Skin epidermis (tissue), 12 donors: Measurements from ENCODE around the gene ULK4.
"Not testable (repeated sequence)": the region's sequence is repeated elsewhere in the genome, so short reads cannot be mapped to it uniquely, and the experiment has no call there.

ENCODE experiments used
- H3K27ac ChIP-seq, 21 experiments: fragments of 200-600 bp; sonication (generic) in 11 of 21; one replicate each; pipeline ENCODE4 v1.5.0; 2020; ENCODE audit warnings: mild to moderate bottlenecking in 3 of 21, inconsistent platforms in 2 of 21, moderate library complexity in 2 of 21
- H3K4me3 ChIP-seq, 7 experiments: fragments of 200-600 bp; sonication (generic) in 2 of 7; one replicate each; pipeline ENCODE4 v1.5.0; 2020; ENCODE audit warnings: inconsistent platforms in 2 of 7, mild to moderate bottlenecking in 2 of 7, moderate library complexity in 1 of 7

ULK4 gene

GRCh38 chr3:41477399-41478014 lies 484.4 kb downstream of the ULK4 start:
- no peak overlapping the region for H3K27ac ChIP-seq

GRCh38 chr3:41469083-41469482 lies 492.8 kb downstream of the ULK4 start:
- no peak overlapping the region for H3K27ac ChIP-seq

More at GRCh38 chr3:41477399-41478014, 484.4 kb downstream of the ULK4 start:
- H3K4me3 ChIP-seq: no peak overlapping the region

GRCh38 chr3:41467481-41467880 lies 494.4 kb downstream of the ULK4 start:
- no peak overlapping the region for H3K4me3 ChIP-seq

More at GRCh38 chr3:41469083-41469482, 492.8 kb downstream of the ULK4 start:
- no peak overlapping the region for H3K4me3 ChIP-seq

GRCh38 chr3:41464858-41465257 lies 497.0 kb downstream of the ULK4 start:
- no peak overlapping the region for H3K4me3 ChIP-seq
- H3K27ac ChIP-seq: no peak overlapping the region

More at GRCh38 chr3:41467481-41467880, 494.4 kb downstream of the ULK4 start:
- H3K27ac ChIP-seq: no peak overlapping the region

- no peak overlapping the region for H3K27ac ChIP-seq
- H3K4me3 ChIP-seq: no peak overlapping the region
Observed at GRCh38 chr3:41464401-41464800, 497.5 kb downstream of the ULK4 start.

GRCh38 chr3:41462103-41462691 lies 499.7 kb downstream of the ULK4 start:
- no peak overlapping the region for H3K4me3 ChIP-seq
- no peak overlapping the region for H3K27ac ChIP-seq

- no peak overlapping the region for H3K27ac ChIP-seq
- no peak overlapping the region for H3K4me3 ChIP-seq
Observed at GRCh38 chr3:41460736-41461135, 501.2 kb downstream of the ULK4 start.

- Histone ChIP-seq H3K27ac (no peak overlapping the region), H3K4me3 (no peak overlapping the region)
Observed at GRCh38 chr3:41457176-41457575, 504.7 kb downstream of the ULK4 start.

GRCh38 chr3:41456162-41456561 lies 505.7 kb downstream of the ULK4 start:
- H3K27ac ChIP-seq: no peak overlapping the region
- H3K4me3 ChIP-seq: no peak overlapping the region

GRCh38 chr3:41453618-41454017 lies 508.3 kb downstream of the ULK4 start:
- not testable (repeated sequence) for H3K27ac ChIP-seq, H3K4me3 ChIP-seq

GRCh38 chr3:41450416-41451231 lies 511.3 kb downstream of the ULK4 start:
- Histone ChIP-seq H3K4me3 (no peak overlapping the region), H3K27ac (no peak overlapping the region)

- Histone ChIP-seq H3K4me3 (no peak overlapping the region), H3K27ac (no peak overlapping the region)
Observed at GRCh38 chr3:41448396-41448795, 513.5 kb downstream of the ULK4 start.

GRCh38 chr3:41447701-41448100 lies 514.2 kb downstream of the ULK4 start:
- no peak overlapping the region for H3K27ac ChIP-seq

GRCh38 chr3:41446316-41446715 lies 515.6 kb downstream of the ULK4 start:
- H3K4me3 ChIP-seq, H3K27ac ChIP-seq: not testable (repeated sequence)

More at GRCh38 chr3:41447701-41448100, 514.2 kb downstream of the ULK4 start:
- no peak overlapping the region for H3K4me3 ChIP-seq

GRCh38 chr3:41441568-41441967 lies 520.3 kb downstream of the ULK4 start:
- Histone ChIP-seq H3K27ac (no peak overlapping the region), H3K4me3 (no peak overlapping the region)

- Histone ChIP-seq H3K4me3 (no peak overlapping the region), H3K27ac (no peak overlapping the region)
Observed at GRCh38 chr3:41441139-41441538, 520.8 kb downstream of the ULK4 start.

- H3K27ac ChIP-seq: no peak overlapping the region
- H3K4me3 ChIP-seq: no peak overlapping the region
Observed at GRCh38 chr3:41436983-41437382, 524.9 kb downstream of the ULK4 start.

- Histone ChIP-seq H3K4me3 (no peak overlapping the region), H3K27ac (no peak overlapping the region)
Observed at GRCh38 chr3:41434781-41435180, 527.1 kb downstream of the ULK4 start.

- no peak overlapping the region for H3K4me3 ChIP-seq
- no peak overlapping the region for H3K27ac ChIP-seq
Observed at GRCh38 chr3:41431386-41431785, 530.5 kb downstream of the ULK4 start.

- Histone ChIP-seq H3K4me3 (no peak overlapping the region), H3K27ac (no peak overlapping the region)
Observed at GRCh38 chr3:41430886-41431285, 531.0 kb downstream of the ULK4 start.

- Histone ChIP-seq H3K4me3 (no peak overlapping the region), H3K27ac (no peak overlapping the region)
Observed at GRCh38 chr3:41430391-41430790, 531.5 kb downstream of the ULK4 start.
